GM06990 (cell line): ENCODE measurements around the gene ATP5F1D.

Experiments
- DNase-seq: peaks from one replicate; pipeline ENCODE4 v3.0.0-alpha.2; 2011; ENCODE audit not compliant: insufficient read length; ENCODE audit errors: extremely low read depth
- H3K27me3 ChIP-seq: replicated peaks from 2 replicates; pipeline ENCODE4 v1.6.0; 2011; ENCODE audit warnings: low read length; ENCODE audit not compliant: control insufficient read depth, insufficient read depth
- H3K36me3 ChIP-seq: 2 replicates; pipeline ENCODE4 v1.5.1; 2011; ENCODE audit warnings: low read length; ENCODE audit not compliant: control insufficient read depth, insufficient read depth
- H3K4me3 ChIP-seq: replicated peaks from 2 replicates; pipeline ENCODE4 v1.5.1; 2011; ENCODE audit warnings: low read depth, mild to moderate bottlenecking, control low read depth, low read length
- CTCF ChIP-seq: IDR thresholded peaks from 2 replicates; pipeline ENCODE4 v1.5.1; 2011; ENCODE audit warnings: low read length, control low read depth, mild to moderate bottlenecking, inconsistent platforms; ENCODE audit not compliant: insufficient read depth, poor library complexity, severe bottlenecking

ATP5F1D gene

GRCh38 chr19:1276628-1277022, 35.1 kb downstream of the ATP5F1D start:
- peaks cover 31% of the 10 kb centered on the region for H3K36me3 ChIP-seq

DNA sequence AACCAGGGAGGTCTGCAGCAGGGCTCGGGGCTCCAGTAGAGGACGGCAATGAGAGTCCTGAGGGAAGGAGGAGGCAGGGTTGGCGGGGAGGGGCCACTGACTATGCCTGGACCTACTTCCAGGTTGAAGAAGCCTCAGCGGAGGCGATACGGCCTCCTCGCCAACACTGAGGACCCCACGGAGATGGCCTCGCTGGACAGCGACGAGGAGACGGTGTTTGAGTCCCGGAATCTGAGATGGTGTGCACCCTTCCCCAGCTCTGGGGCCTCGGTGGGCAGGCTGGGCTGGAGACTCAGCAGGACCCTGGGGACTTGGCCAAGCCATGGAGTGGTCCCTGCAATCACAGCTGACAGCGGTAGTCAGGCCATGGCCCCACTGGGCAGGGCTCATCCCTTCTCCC, 35.5 kb downstream of the ATP5F1D start:
- Histone ChIP-seq H3K4me3 (no peak overlapping the region; the same call in 1 of the 2 replicates), H3K36me3 (peaks cover 27% of the 10 kb centered on the region), H3K27me3 (no peaks in the 10 kb centered on the region)
- no peak for DNase-seq
- no peak for TF ChIP-seq CTCF

More at GRCh38 chr19:1276628-1277022, 35.1 kb downstream of the ATP5F1D start:
- no peaks in the 10 kb centered on the region for H3K27me3 ChIP-seq
- TF ChIP-seq CTCF, result no peak
- no peak for DNase-seq
- peak overlapping the region; percentile 72 for H3K4me3 ChIP-seq

- Histone ChIP-seq H3K36me3 (peaks cover 23% of the 10 kb centered on the region), H3K27me3 (no peaks in the 10 kb centered on the region), H3K4me3 (no peak overlapping the region)
- no peak for DNase-seq
- TF ChIP-seq CTCF, result no peak
Observed at GRCh38 chr19:1278074-1278473, 36.5 kb downstream of the ATP5F1D start.

GRCh38 chr19:1278713-1279660, 37.4 kb downstream of the ATP5F1D start:
- Histone ChIP-seq H3K4me3 (no peak overlapping the region), H3K36me3 (peaks cover 14% of the 10 kb centered on the region), H3K27me3 (no peaks in the 10 kb centered on the region)
- DNase-seq, result no peak
- TF ChIP-seq CTCF, result no peak

DNA sequence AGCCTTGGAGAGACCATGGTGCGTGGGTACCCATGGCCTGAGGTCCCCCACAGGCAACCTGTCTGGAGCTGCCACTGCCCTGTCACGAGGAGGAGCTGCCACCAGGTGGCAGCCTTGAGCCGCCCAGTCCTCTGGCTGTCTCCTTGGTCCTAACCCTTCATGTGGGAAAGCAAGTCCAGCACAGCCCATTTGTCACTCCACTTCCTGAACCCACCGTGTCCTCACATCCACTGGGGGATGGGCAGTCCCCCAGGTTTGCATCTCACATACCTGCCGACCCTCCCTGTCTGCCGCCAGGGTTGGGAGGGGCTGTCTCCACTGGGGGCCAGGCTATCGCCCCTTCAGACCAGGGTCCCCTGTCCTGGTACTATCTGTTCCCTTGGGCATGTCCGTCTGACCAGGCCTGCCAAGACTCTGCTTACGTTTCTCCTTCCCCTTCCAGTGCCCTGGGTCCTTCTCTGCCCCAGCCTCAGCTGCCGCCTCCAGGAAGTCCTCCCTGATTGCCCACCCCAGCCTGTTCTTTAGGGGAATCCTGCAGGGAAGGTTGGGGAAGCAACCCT, 38.3 kb downstream of the ATP5F1D start:
- TF ChIP-seq CTCF, result peak; percentile 95
- H3K27me3 ChIP-seq, result no peaks in the 10 kb centered on the region
- DNase-seq, result peak; percentile 86
- no peak overlapping the region for H3K4me3 ChIP-seq
- H3K36me3 ChIP-seq, result peaks cover 5% of the 10 kb centered on the region; the same call in 1 of the 2 replicates
